HepG2 (cell line): Measurements from ENCODE around the gene GAGE10. TPM values are rescaled to one million over a fixed set of nuclear protein-coding genes. Genes with fewer than 3 reads are reported as not detected.
"Not testable (repeated sequence)": the region's sequence is repeated elsewhere in the genome, so short reads cannot be mapped to it uniquely, and the experiment has no call there.

Source experiments
- ATAC-seq: fragments of 200-7000 bp; cut with Tn5 transposase; 3 replicates; pipeline ENCODE4 v1.9.1; 2020; ENCODE audit warnings: mild to moderate bottlenecking, moderate library complexity
- BruUV-seq: library from RNA; stranded (reverse); fragments of 400-500 nt; replicated peaks from 2 replicates; lab custom pipeline; 2021; lab: Mats Ljungman, UMichigan
- CTCF ChIA-PET: fragments of 300-600 bp; formaldehyde crosslinking; extraction: SDS; loops from one replicate; lab custom pipeline; 2021; ENCODE audit warnings: low total read pairs, inconsistent platforms, low intra/inter-chr PET ratio; lab: Yijun Ruan, JAX
- POLR2A ChIA-PET: fragments of 350-600 bp; sonication (Branson Sonifier 250); formaldehyde crosslinking; loops from one replicate; lab custom pipeline; 2020; ENCODE audit warnings: antibody characterized with exemption, inconsistent platforms; lab: Yijun Ruan, JAX
- DNase-seq: peaks from one replicate; pipeline ENCODE4 v3.0.0-alpha.2; 2015; ENCODE audit warnings: low spot score
- FAIRE-seq: peaks from 3 replicates; lab custom pipeline; 2011; peaks lifted over from hg19 to GRCh38; lab: Jason Lieb, UNC
- H2AFZ ChIP-seq: one replicate; pipeline ENCODE4 v1.6.1; 2011; ENCODE audit warnings: low read length, inconsistent platforms
- H3K27ac ChIP-seq: fragments of 300-600 bp; 3 replicates; pipeline ENCODE4 v1.8.0; 2011; ENCODE audit warnings: mixed run types, mild to moderate bottlenecking, mixed read lengths, low read length, inconsistent platforms; ENCODE audit not compliant: insufficient read depth; ENCODE audit errors: extremely low read length
- H3K27me3 ChIP-seq, 2 experiments: fragments of 200-600 bp in 1 of 2; 2 replicates in 1 of 2; 3 replicates in 1 of 2; pipeline versions ENCODE4 v1.6.0 to v1.8.0; 2011; ENCODE audit warnings: low read length in 2 of 2, mild to moderate bottlenecking in 2 of 2, moderate library complexity in 2 of 2, inconsistent platforms in 1 of 2; ENCODE audit not compliant: insufficient read depth in 2 of 2, control insufficient read depth in 1 of 2
- H3K36me3 ChIP-seq, 2 experiments: fragments of 200-600 bp in 1 of 2; replicated peaks in 1 of 2; 2 replicates in 1 of 2; 3 replicates in 1 of 2; pipeline versions ENCODE4 v1.5.1 to v1.8.0; 2011; ENCODE audit warnings: low read length in 2 of 2, inconsistent platforms in 1 of 2; ENCODE audit not compliant: insufficient read depth in 2 of 2, control insufficient read depth in 1 of 2
- H3K4me1 ChIP-seq: 2 replicates; pipeline ENCODE4 v1.5.1; 2012; ENCODE audit warnings: low read length, inconsistent platforms; ENCODE audit not compliant: insufficient read depth
- H3K4me2 ChIP-seq: 2 replicates; pipeline ENCODE4 v1.6.0; 2011; ENCODE audit warnings: low read depth, low read length, inconsistent platforms
- H3K4me3 ChIP-seq, 3 experiments: fragments of 200-600 bp in 1 of 3; sonication (generic), shearing (Covaris generic) in 1 of 3; replicated peaks in 1 of 3; 2 replicates each; pipeline ENCODE4 v1.5.1; 2011 to 2016; ENCODE audit warnings: low read length in 3 of 3, inconsistent platforms in 2 of 3, low read depth in 2 of 3, mild to moderate bottlenecking in 2 of 3, control low read depth in 1 of 3, mixed read lengths in 1 of 3; ENCODE audit not compliant: insufficient read depth in 1 of 3
- H3K79me2 ChIP-seq: one replicate; pipeline ENCODE4 v1.6.1; 2011; ENCODE audit warnings: low read length, inconsistent platforms; ENCODE audit not compliant: insufficient read depth
- H3K9ac ChIP-seq: 2 replicates; pipeline ENCODE4 v1.6.0; 2011; ENCODE audit warnings: mild to moderate bottlenecking, low read depth, low read length, inconsistent platforms; ENCODE audit not compliant: insufficient read depth
- H3K9me3 ChIP-seq: 2 replicates; pipeline ENCODE4 v1.5.1; 2012; ENCODE audit warnings: mild to moderate bottlenecking, low read length
- H4K20me1 ChIP-seq: 2 replicates; pipeline ENCODE4 v1.6.0; 2011; ENCODE audit warnings: inconsistent platforms, mild to moderate bottlenecking, low read length, moderate library complexity; ENCODE audit not compliant: insufficient read depth
- PCBP1 ChIP-seq: fragments of 200-400 bp; formaldehyde crosslinking; IDR thresholded peaks from 2 replicates; pipeline ENCODE4 v1.6.1; 2017; ENCODE audit warnings: mild to moderate bottlenecking, low read depth, low read length, borderline replicate concordance
- ZNF629 ChIP-seq: sonication (generic); formaldehyde crosslinking; conservative IDR thresholded peaks from 2 replicates; pipeline ENCODE4 v1.5.0; 2020; ENCODE audit warnings: missing genetic modification reagents
- WGBS: methylation state at CpG from one replicate; pipeline ENCODE4 v1.1.6; 2017; ENCODE audit warnings: low lambda C conversion rate; 5-methylcytosine and 5-hydroxymethylcytosine counted together
- in situ Hi-C: cut with HindIII; loops from 2 replicates; pipeline ENCODE4 v1.10.0; 2017; ENCODE audit warnings: low pct_unique_long_range_greater_than_20kb; ENCODE audit not compliant: extremely low pct_ligation_motif_present
- intact Hi-C: fragments of 100-400 bp; cut with micrococcal nuclease; formaldehyde crosslinking; loops from one replicate; pipeline ENCODE4 v1.10.0; 2022; ENCODE audit not compliant: unreplicated experiment
- polyA plus RNA-seq, 8 experiments: library from polyadenylated mRNA; depleted of rRNA in 3 of 8; stranded (reverse) in 7 of 8; unstranded in 1 of 8; fragments of >200 nt; fragmentation: Illumina TruSeq in 4 of 8; extraction: Trizol in 4 of 8; gene quantifications; 2 replicates each; pipeline versions ENCODE4 v1.2.1 to v1.2.3, GENCODE V29; 2011 to 2016; ENCODE audit warnings: low read depth in 4 of 8, missing spikeins in 1 of 8, mixed read lengths in 1 of 8; ENCODE audit not compliant: insufficient read depth in 1 of 8
- total RNA-seq, 5 experiments: library from RNA; depleted of rRNA; stranded (reverse); fragments of >200 nt; fragmentation: Illumina TruSeq; extraction: Trizol; gene quantifications; 2 replicates each; pipeline ENCODE4 v1.2.3, GENCODE V29; 2016; ENCODE audit warnings: low read depth in 1 of 5

The GAGE10 gene
- total and polyA plus RNA-seq, 2 of the 13 experiments (the other 11 are each of a cell fraction or from before 2014, with no cell fraction given): not detected

- intact Hi-C loops: loop anchor here (1.0 kb wide), 1 partner anchor 462 kb away; no protein-coding TSS in a partner anchor
These were observed 10.8 kb upstream of the GAGE10 start for GRCh38 chrX:49292400-49293362.

GRCh38 chrX:49299293-49299692 is 4.2 kb upstream of the GAGE10 start:
- H3K4me2 ChIP-seq, H4K20me1 ChIP-seq, ATAC-seq, H3K4me1 ChIP-seq, POLR2A ChIA-PET, H3K36me3 ChIP-seq, BruUV-seq, intact Hi-C loops, H3K27me3 ChIP-seq, DNase-seq, FAIRE-seq, H2AFZ ChIP-seq, H3K27ac ChIP-seq, H3K9ac ChIP-seq, H3K4me3 ChIP-seq, H3K9me3 ChIP-seq, CTCF ChIA-PET, H3K79me2 ChIP-seq: not testable (repeated sequence)
- in situ Hi-C loops: loop anchor here (10.0 kb wide), 1 partner anchor 456 kb away; no protein-coding TSS in a partner anchor
- no CpG with 5 or more reads among the region's 5 CpGs for WGBS

More at GRCh38 chrX:49292400-49293362, 10.8 kb upstream of the GAGE10 start:
- CTCF ChIA-PET: interaction anchor here (1.3 kb wide), 1 partner anchor 461 kb away, joined by 3 read pairs; no protein-coding TSS in a partner anchor
- no peaks in the 10 kb centered on the region for H3K4me1 ChIP-seq
- no peak for FAIRE-seq
- ATAC-seq: peak; percentile 31; the same call in 1 of the 3 replicates
- no peaks in the 10 kb centered on the region for H3K36me3 ChIP-seq
- no peaks in the 10 kb centered on the region for H4K20me1 ChIP-seq
- BruUV-seq: no TSS peak
- no peak overlapping the region for H3K4me3 ChIP-seq
- H3K27ac ChIP-seq: no peak overlapping the region
- H2AFZ ChIP-seq: no peak overlapping the region
- DNase-seq: no peak
- no peak overlapping the region for H3K9ac ChIP-seq
- H3K9me3 ChIP-seq: no peaks in the 10 kb centered on the region
- H3K4me2 ChIP-seq: no peak overlapping the region
- POLR2A ChIA-PET: no interaction called here
- H3K79me2 ChIP-seq: no peaks in the 10 kb centered on the region
- 4% methylated on average over 2 of the region's 17 CpGs for WGBS
- no peak for TF ChIP-seq PCBP1
- peak; percentile 77 for TF ChIP-seq ZNF629
- TF ChIP-seq, all 625 proteins: peak for 1
- H3K27me3 ChIP-seq: no peaks in the 10 kb centered on the region
- in situ Hi-C loops: loop anchor here (10.0 kb wide), 1 partner anchor 462 kb away; no protein-coding TSS in a partner anchor
